ENCODE data around the gene MAMDC2.

GRCh38 chr9:70036641-70037040 lies 7.0 kb upstream of the MAMDC2 start:
- no peak for TF ChIP-seq POLR2A (IDR thresholded peaks at IDR 0.05)
- TF ChIP-seq CTCF (IDR thresholded peaks at IDR 0.05): no peak

Data from ovary (tissue), 3 donors.